Liver (tissue), 9 donors: ENCODE results near the gene GPR18. TPM values are rescaled to one million over a fixed set of nuclear protein-coding genes. Genes with fewer than 3 reads are reported as not detected.
"Not testable (repeated sequence)": the region's sequence is repeated elsewhere in the genome, so short reads cannot be mapped to it uniquely, and the experiment has no call there.

Experiments used
- DNase-seq: peaks from one replicate; pipeline ENCODE4 v3.0.0-alpha.2; 2017; ENCODE audit warnings: low spot score
- H3K27ac ChIP-seq, 2 donors: one replicate each; pipeline ENCODE4 v1.7.0; 2013; ENCODE audit warnings: inconsistent platforms in 2 of 2, low read length in 2 of 2, control low read depth in 1 of 2, low read depth in 1 of 2, mild to moderate bottlenecking in 1 of 2
- H3K27me3 ChIP-seq, 4 donors: one replicate each; pipeline versions ENCODE4 v1.6.1 to v1.7.0; 2013; ENCODE audit warnings: low read length in 3 of 4, inconsistent platforms in 1 of 4, mild to moderate bottlenecking in 1 of 4, moderate library complexity in 1 of 4; ENCODE audit not compliant: control insufficient read depth in 4 of 4, insufficient read depth in 4 of 4
- H3K36me3 ChIP-seq, 4 donors: one replicate each; pipeline versions ENCODE4 v1.6.1 to v1.7.0; 2013; ENCODE audit warnings: low read length in 3 of 4, mild to moderate bottlenecking in 3 of 4, low read depth in 1 of 4, moderate library complexity in 1 of 4; ENCODE audit not compliant: control insufficient read depth in 4 of 4, insufficient read depth in 3 of 4
- H3K4me1 ChIP-seq, 4 donors: one replicate each; pipeline versions ENCODE4 v1.6.1 to v1.7.0; 2013; ENCODE audit warnings: low read length in 3 of 4, mild to moderate bottlenecking in 3 of 4, moderate library complexity in 1 of 4; ENCODE audit not compliant: control insufficient read depth in 4 of 4, insufficient read depth in 4 of 4
- H3K4me3 ChIP-seq, 3 donors: one replicate each; pipeline versions ENCODE4 v1.6.1 to v1.7.0; 2013; ENCODE audit warnings: low read length in 3 of 3, control low read depth in 1 of 3, low read depth in 1 of 3, mild to moderate bottlenecking in 1 of 3
- H3K9ac ChIP-seq, 2 donors: one replicate each; pipeline ENCODE4 v1.7.0; 2013; ENCODE audit warnings: low read length in 2 of 2, mild to moderate bottlenecking in 2 of 2, moderate library complexity in 2 of 2, control low read depth in 1 of 2, low read depth in 1 of 2
- H3K9me3 ChIP-seq, 4 donors: one replicate each; pipeline versions ENCODE4 v1.6.1 to v1.7.0; 2013; ENCODE audit warnings: low read length in 3 of 4; ENCODE audit not compliant: control insufficient read depth in 4 of 4
- CTCF ChIP-seq: fragments of 150-350 bp; IDR thresholded peaks from 2 replicates; pipeline ENCODE4 v1.5.1; 2017; ENCODE audit warnings: improper control_type of control experiment, low read depth, low read length; ENCODE audit not compliant: missing input control
- EGR1 ChIP-seq, 2 donors: IDR thresholded peaks; 2 replicates each; pipeline ENCODE4 v1.6.1; 2016 to 2018; ENCODE audit warnings: antibody characterized with exemption in 2 of 2, low read depth in 2 of 2
- FOXA1 ChIP-seq: IDR thresholded peaks from 2 replicates; pipeline ENCODE4 v1.6.1; 2016; ENCODE audit warnings: antibody characterized with exemption
- FOXA2 ChIP-seq: IDR thresholded peaks from 2 replicates; pipeline ENCODE4 v1.6.1; 2016; ENCODE audit warnings: antibody characterized with exemption
- HNF4A ChIP-seq, 2 donors: conservative IDR thresholded peaks; 2 replicates each; pipeline ENCODE4 v1.6.1; 2016; ENCODE audit warnings: antibody characterized with exemption in 2 of 2, mild to moderate bottlenecking in 2 of 2
- HNF4G ChIP-seq: IDR thresholded peaks from 2 replicates; pipeline ENCODE4 v1.6.1; 2016; ENCODE audit warnings: antibody characterized with exemption
- JUND ChIP-seq, 2 donors: IDR thresholded peaks; 2 replicates each; pipeline ENCODE4 v1.6.1; 2016; ENCODE audit warnings: antibody characterized with exemption in 2 of 2
- MAX ChIP-seq: IDR thresholded peaks from 2 replicates; pipeline ENCODE4 v1.6.1; 2016; ENCODE audit warnings: antibody characterized with exemption
- NR2F2 ChIP-seq: IDR thresholded peaks from 2 replicates; pipeline ENCODE4 v1.6.1; 2016; ENCODE audit warnings: antibody characterized with exemption
- RAD21 ChIP-seq, 2 donors: IDR thresholded peaks; 2 replicates each; pipeline ENCODE4 v1.6.1; 2016; ENCODE audit warnings: antibody characterized with exemption in 2 of 2, mild to moderate bottlenecking in 2 of 2
- REST ChIP-seq: IDR thresholded peaks from 2 replicates; pipeline ENCODE4 v1.6.1; 2016; ENCODE audit warnings: antibody characterized with exemption, mild to moderate bottlenecking
- RXRA ChIP-seq, 2 donors: IDR thresholded peaks; 2 replicates each; pipeline ENCODE4 v1.6.1; 2017 to 2018; ENCODE audit warnings: antibody characterized with exemption in 2 of 2, mild to moderate bottlenecking in 1 of 2
- SP1 ChIP-seq: IDR thresholded peaks from 2 replicates; pipeline ENCODE4 v1.6.1; 2018; ENCODE audit warnings: antibody characterized with exemption, mild to moderate bottlenecking
- TAF1 ChIP-seq: conservative IDR thresholded peaks from 2 replicates; pipeline ENCODE4 v1.6.1; 2016; ENCODE audit warnings: antibody characterized with exemption, mild to moderate bottlenecking
- ZBTB33 ChIP-seq: IDR thresholded peaks from 2 replicates; pipeline ENCODE4 v1.6.1; 2016; ENCODE audit warnings: antibody characterized with exemption
- WGBS: extraction: QIAGEN DNeasy Blood & Tissue Kit; methylation state at CpG from one replicate; pipeline ENCODE4 v1.1.7; 2013; 5-methylcytosine and 5-hydroxymethylcytosine counted together
- polyA plus RNA-seq, 2 donors: library from polyadenylated mRNA; stranded (reverse) in 1 of 2; unstranded in 1 of 2; fragments of 200-250 nt in 1 of 2; fragments of >200 nt in 1 of 2; fragmentation: Nextera tagmentation in 1 of 2; extraction: Ambion mirVana in 1 of 2; gene quantifications; one replicate each; pipeline versions ENCODE4 v1.2.1 to v1.2.3, GENCODE V29; 2013 to 2015
- total RNA-seq, 2 donors: library from RNA; depleted of rRNA; stranded (reverse); fragments of >200 nt; gene quantifications; one replicate each; pipeline ENCODE4 v1.2.3, GENCODE V29; 2014
- donor health status: healthy.
- donor health status: healthy.
- donor health status: healthy.
- donor health status: healthy.
- donor health status: healthy.

GPR18 gene
- total and polyA plus RNA-seq, 4 donors: 0.13 to 1.0 (median 0.41) TPM

- TF ChIP-seq REST (no peak), HNF4A (conservative IDR thresholded peaks at IDR 0.05) (no peak), HNF4G (no peak), TAF1 (no peak)
Observed at GRCh38 chr13:99251921-99252320, 6.3 kb downstream of the GPR18 start (continued).

GRCh38 chr13:99250982-99251825, 7.0 kb downstream of the GPR18 start:
- no peak for DNase-seq
- no peaks in the 10 kb centered on the region for H3K4me1 ChIP-seq
- TF ChIP-seq MAX (no peak), HNF4G (no peak), JUND (IDR thresholded peaks at IDR 0.05) (no peak), ZBTB33 (no peak), RXRA (IDR thresholded peaks at IDR 0.05) (no peak), REST (no peak), FOXA1 (no peak), CTCF (no peak), TAF1 (no peak), NR2F2 (no peak), EGR1 (IDR thresholded peaks at IDR 0.05; ENCODE audit: low read depth in 2 of 2) (no peak), RAD21 (IDR thresholded peaks at IDR 0.05) (no peak), FOXA2 (no peak), SP1 (no peak)
- H3K9ac ChIP-seq: no peak overlapping the region
- H3K4me3 ChIP-seq: no peak overlapping the region
- 93% methylated on average over 5 of the region's 5 CpGs for WGBS
- no peaks in the 10 kb centered on the region for H3K27me3 ChIP-seq
- peaks cover 3 to 10% (median 7%) of the 10 kb centered on the region in 4 donors for H3K36me3 ChIP-seq
- no peaks in the 10 kb centered on the region for H3K9me3 ChIP-seq
- H3K27ac ChIP-seq: no peak overlapping the region

- H3K4me3 ChIP-seq, H3K36me3 ChIP-seq, H3K9ac ChIP-seq, H3K27me3 ChIP-seq, H3K27ac ChIP-seq, H3K4me1 ChIP-seq, DNase-seq, H3K9me3 ChIP-seq: not testable (repeated sequence)
- 98% methylated on average over 2 of the region's 2 CpGs for WGBS
Observed at GRCh38 chr13:99249606-99250005, 8.6 kb downstream of the GPR18 start.

- WGBS: 96% methylated on average over 3 of the region's 3 CpGs
- not testable (repeated sequence) for DNase-seq, H3K4me1 ChIP-seq, H3K36me3 ChIP-seq, H3K27me3 ChIP-seq, H3K4me3 ChIP-seq, H3K9ac ChIP-seq, H3K9me3 ChIP-seq, H3K27ac ChIP-seq
Observed at GRCh38 chr13:99249178-99249577, 9.0 kb downstream of the GPR18 start.
